ENCODE results near the gene PEAK1.
"Not testable (repeated sequence)": the region's sequence is repeated elsewhere in the genome, so short reads cannot be mapped to it uniquely, and the experiment has no call there.

Gene PEAK1

DNA sequence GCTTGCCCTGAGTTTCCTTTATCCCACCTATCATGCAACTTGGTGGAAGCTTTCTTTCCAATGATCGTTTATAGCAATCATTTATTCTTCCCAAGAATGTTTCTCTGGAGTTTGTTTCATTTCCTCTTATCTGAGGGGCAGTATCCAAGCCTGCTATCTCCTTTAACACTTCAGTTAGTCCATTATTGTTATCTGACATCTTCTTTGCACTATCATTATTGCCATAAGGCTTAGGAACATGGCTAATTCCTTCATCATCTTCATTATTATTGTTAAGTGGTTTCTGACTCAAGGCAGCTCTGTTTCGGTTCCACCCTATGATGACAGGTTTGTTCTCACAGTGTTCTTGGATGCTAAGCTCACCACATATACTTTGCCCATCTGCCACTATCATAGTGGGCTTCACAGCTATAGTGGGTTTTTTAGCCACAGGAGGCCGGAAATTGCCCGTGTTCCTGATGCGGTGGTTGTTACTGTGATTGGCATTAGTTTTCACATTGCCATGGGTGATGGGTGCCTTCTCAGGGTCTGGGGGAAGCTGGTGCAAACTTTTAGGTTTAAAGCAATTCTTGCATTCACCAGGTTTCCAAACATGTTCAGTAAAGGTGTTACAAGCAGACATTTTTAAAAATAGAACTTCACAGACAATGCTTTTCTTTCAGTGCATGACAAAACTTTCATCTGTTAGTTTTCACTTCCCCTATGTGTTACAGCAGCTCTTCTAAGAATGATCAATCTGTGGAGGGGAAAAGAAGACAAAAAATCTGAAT is 238.4 kb downstream of the PEAK1 start:
- DNase-seq (ENCODE audit: low read depth in 2 of 2), result peak in 1 of 2 donors; percentile 8

DNA sequence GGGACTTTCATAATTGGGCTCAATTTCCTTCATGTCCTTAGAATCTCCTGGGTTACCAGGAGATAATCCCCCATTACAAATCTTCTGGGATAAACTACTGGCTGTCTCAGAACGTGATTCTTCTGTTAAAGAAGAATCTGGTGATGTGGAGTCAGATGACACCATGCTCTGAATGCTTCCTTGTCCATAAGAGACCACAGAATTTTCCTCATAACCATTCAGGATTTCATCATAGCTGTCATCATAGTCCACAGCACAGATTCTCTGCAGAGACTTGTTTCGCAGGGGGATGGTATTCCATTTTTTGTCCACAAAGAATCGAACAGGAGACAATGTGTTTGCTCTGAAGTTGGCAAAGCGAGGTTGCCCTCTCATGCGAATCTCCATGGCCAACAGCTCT is 239.1 kb downstream of the PEAK1 start:
- no peak for DNase-seq (ENCODE audit: low read depth in 2 of 2)

DNA sequence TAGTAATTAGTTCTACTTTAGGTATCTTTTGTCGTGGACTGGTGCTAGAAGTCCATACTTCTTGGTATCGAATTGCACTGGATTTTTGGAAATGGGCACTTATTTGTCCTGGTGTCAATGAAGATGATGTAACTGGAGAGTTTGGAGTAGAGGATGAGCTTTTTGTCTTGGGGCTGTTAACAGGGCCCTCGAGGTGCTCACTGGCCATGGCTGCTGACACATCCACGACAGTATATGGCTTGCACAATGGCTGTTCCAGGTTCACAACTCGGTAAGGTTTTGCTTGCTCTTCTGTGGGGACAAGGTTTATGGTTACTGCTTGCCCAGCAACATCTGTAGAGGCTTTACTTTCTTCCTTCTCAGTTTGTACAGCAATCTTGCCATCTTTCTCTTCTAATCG is 239.6 kb downstream of the PEAK1 start:
- no peak for DNase-seq (ENCODE audit: low read depth in 2 of 2)

DNA sequence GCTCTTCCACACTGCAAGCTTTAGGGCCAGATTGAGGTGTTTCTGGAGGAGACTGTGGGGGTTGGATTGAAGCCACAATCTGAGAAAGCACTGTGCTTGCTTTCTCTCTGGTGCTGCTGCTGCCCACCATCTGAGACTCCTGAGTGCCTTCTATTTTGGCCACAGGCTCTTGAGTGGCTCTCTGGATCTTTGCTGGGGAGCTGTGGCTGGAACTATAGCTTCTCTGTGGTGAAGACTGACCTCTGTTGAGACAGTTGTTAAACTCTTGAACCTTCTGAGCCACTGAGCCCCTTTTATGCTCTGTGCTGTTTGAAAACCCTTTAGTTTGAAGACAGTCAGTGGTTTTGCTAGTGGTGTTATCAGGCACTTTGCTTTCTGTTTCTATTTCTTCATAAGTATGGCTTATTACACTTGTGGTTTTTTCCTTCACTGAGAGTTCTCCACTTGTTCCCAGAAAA is 240.3 kb downstream of the PEAK1 start:
- DNase-seq (ENCODE audit: low read depth in 2 of 2), result no peak

DNA sequence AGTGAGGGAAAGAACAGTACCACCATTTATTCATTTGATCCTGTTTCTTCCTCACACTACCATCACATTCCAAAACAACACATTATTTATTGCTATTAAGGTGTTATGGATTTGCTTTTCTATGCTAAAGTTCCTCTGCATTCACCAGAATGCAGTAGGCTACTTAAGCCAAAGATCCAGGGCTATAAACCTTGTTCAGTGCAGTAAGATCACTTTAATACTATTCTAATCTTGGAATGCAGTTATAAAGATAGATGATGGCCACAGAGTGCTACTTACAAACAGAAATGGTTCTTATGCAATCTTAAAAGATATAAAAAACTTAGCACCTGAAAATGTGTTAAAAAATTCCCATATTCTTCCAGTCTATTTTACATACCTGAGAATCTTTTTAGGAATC is 241.5 kb downstream of the PEAK1 start:
- no peak for DNase-seq (ENCODE audit: low read depth in 2 of 2)

DNA sequence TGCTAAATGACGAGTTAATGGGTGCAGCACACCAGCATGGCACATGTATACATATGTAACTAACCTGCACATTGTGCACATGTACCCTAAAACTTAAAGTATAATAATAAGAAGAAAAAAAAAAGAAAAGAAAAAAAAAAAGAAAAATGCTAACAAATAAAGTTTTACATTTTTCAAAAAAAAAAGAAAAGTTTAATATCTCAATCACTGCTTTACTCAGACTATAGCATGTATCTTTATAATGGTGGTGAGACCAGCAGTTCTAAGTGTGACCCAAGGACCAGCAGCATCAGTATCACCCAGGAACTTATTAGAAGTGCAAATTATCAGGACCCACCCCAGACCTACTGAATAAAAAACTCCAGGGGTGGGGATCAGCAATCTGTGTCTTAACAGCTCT is 243.8 kb downstream of the PEAK1 start:
- not testable (repeated sequence) for DNase-seq (ENCODE audit: low read depth in 2 of 2)

DNA sequence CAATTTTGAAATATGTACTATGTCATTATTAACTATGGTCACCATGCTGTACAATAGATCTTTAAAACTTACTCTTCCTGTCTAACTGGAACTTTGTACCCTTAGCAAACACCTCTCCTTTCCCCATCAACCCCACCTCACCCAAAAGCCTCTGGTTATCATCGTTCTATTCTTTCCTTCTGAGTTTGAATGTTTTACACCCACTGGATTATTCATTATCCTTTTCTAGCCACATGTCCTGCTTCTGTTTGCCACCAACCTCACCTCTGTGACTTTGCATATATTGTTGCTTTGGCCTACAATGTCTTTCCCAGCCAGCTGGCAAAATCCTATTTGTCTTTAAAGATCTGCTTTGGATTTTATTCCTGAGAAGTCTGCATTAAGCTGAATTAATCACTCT is 246.4 kb downstream of the PEAK1 start:
- DNase-seq (ENCODE audit: low read depth in 2 of 2), result no peak

DNA sequence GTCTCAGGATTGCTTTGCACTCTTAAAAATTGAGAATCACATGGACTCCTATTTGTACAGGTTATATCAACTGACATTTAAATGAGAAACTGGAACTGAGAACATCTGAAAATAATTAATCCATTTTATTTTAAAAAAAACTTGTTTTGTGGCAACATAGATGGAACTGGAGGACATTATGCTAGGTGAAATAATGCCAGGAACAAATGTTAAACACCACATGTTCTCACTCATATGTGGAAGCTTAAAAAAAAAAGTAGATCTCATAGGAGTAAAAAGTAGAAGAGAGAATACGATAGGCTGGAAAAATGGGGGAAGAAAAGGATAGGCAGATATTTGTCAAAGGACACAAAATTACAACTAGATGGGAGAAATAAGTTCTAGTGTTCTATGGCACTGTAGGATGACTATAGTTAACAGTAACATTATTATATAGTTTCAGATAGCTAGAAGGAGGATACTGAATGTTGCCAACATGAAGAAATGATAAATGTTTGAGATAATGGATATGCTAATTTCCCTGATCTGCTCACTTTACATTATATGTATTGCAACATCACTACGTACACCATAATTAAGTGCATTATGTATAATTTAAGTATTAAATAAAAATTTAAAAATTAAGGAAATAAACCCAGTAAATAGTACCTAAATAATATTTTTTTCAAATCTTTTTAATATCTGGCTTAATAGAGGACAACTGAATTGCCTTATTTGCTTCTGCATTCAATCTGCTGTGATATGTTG is 248.5 kb downstream of the PEAK1 start:
- DNase-seq (ENCODE audit: low read depth in 2 of 2), result no peak

DNA sequence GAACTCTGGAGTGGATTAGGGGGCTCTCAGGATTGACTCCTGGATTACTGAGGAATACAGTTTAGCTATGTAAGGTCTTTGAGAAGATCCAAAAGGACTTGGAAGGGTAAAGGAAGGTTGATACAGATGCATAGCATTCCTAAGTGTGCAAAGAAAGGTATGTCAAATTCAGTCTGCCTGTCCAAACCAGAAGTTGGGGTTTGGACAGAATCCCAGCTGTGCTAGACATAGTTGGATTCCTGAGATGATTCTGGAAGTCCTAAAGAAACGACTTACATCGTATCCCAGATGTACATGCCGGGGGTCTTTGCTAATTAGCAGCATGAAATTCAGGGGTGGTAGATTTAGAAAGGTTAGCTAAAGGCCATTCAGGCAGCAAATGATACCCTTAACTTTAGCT is 251.3 kb downstream of the PEAK1 start:
- no peak for DNase-seq (ENCODE audit: low read depth in 2 of 2)

DNA sequence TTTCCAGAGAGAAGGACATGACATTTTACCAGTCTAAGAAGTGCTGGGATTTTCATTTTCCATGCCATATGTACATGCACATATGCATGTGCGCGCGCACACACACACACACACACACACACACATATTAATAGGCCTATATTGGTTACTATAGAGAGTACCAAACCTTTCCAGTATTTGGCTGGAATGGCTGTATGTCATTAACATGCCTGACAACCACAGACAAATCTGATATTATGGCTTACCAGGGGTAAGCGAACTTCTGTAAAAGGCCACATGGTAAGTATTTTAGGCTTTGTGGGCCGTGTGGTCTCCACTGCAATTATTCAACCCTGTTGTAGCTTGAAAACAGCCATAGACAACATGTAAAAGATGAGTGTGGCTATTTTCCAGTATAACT is 251.8 kb downstream of the PEAK1 start:
- no peak for DNase-seq (ENCODE audit: low read depth in 2 of 2)

DNA sequence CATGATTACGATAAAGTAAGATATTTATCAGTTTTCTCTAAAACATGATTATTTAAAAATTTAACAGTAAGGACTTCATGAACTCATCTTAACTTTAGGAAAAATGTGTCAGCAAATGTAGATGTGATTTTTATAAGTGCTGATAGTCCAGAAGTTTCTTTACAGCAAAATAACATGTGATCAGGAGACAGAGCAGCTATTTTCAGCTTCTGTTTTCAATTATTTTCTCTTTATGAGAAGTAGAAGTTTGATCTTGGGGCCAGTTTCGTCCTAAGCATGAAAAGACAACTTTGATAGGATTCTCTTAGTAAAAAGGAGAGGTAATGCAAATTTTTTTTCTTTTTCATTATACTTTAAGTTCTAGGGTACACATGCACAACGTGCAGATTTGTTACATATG is 252.5 kb downstream of the PEAK1 start:
- no peak for DNase-seq (ENCODE audit: low read depth in 2 of 2)

DNA sequence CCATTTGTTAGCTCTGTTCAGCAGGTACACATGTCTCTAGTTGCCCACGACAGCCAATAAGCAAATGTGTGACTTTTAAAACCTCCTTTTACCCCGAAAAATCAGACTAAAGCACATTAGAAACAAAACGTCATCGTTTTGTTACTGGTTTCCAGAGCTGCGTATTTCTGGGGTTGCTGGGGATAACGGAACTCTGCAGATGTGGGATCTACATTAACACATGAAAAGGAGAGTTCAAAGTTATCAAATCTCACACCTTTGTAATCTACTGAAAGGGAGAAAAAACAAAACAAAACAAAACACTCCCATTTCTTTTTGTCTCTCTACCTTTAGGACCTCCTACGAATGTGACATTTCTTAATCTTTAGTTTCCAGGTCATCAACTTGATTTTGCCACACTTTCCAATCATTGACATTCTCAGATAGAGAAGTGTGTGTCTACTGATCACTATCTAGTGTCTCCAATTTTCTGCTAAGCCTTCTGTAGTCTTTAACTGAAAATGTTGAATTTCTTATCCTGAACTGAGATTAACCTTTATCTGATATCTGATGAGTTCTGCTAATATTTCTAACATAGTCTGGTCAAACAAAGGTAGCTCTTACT is 256.0 kb downstream of the PEAK1 start:
- no peak for DNase-seq (ENCODE audit: low read depth in 2 of 2)

DNA sequence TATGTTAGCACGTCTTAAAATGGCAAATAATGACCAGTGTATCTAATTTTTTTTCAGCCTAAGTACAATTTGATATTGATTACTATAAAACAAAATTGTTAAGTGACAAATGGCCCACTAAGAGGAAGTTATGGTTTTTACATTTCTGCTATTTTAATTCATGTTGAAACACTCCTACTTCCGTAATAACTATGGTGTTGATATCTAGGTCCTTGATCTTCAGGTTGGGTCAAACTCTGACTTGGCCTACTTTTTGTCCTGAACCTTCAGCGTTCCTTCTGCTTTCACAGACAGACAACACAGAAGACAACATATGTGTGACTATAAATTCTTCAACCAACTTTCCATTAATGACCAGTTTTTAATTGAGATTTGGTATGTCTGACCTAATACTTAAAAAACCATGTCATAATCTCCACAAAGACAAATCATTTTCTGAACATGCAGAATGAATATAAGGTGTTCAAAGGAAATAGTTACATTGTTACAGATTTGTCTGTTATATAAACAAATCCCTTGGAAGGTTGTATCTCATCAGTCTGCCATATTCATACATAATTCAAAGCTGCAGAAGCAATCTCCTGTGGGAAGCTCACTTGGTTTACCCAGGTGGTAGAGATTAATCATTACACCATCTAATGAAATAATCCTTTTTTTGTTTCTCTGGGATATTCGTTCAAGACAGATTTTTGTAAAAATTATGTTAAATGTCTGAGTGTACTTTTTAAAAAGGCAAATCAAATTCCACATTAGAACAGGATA is 256.9 kb downstream of the PEAK1 start:
- DNase-seq (ENCODE audit: low read depth in 2 of 2), result no peak

DNA sequence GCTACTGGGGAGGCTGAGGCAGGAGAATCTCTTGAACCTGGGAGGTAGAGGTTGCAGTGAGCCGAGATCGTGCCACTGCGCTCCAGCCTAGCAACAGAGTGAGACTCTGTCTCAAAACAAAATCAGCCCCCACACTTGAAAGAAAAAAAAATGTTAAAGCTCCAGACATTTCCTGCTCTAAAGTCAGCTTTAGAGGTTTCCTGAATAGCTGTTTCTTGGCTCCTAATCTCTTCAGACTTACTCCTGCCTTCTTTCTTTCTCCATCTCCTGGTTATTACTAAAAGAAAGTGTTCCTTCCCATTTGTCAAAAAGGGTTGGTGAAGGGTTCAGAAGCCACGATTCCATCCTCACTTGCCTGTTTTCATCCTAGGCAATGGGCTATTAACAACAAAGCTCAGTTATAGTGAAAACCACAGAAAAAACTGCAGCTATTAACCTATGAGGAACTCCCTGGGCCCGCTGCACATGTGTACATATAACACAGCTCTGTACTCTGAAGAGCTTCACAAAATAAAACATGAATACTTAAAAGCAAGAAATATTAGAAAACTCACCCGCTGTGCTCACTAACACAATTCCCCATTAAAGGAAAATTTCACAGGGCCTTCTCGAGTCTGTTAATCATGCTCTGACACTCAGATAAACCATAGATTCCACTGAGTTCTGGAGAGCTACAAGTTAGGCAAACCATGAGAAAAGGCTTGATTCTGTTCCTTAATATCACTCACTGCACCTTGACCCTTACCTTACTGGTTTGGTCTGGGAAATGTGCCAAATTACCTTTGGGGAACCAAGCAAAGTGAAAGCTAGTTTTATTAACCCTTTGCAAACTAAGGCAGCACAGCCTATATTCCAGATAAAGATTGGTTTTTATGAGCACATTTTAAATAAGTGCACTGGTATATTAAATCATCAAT is 259.1 kb downstream of the PEAK1 start:
- no peak for DNase-seq (ENCODE audit: low read depth in 2 of 2)

DNA sequence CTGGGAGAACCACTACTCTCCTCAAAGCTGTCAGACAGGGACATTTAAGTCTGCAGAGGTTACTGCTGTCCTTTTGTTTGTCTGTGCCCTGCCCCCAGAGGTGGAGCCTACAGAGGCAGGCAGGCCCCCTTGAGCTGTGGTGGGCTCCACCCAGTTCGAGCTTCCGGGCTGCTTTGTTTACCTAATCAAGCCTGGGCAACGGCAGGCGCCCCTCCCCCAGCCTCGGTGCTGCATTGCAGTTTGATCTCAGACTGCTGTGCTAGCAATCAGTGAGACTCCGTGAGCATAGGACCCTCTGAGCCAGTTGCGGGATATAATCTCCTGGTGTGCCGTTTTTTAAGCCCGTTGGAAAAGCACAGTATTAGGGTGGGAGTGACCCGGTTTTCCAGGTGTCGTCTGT is 263.9 kb downstream of the PEAK1 start:
- not testable (repeated sequence) for DNase-seq (ENCODE audit: low read depth in 2 of 2)

DNA sequence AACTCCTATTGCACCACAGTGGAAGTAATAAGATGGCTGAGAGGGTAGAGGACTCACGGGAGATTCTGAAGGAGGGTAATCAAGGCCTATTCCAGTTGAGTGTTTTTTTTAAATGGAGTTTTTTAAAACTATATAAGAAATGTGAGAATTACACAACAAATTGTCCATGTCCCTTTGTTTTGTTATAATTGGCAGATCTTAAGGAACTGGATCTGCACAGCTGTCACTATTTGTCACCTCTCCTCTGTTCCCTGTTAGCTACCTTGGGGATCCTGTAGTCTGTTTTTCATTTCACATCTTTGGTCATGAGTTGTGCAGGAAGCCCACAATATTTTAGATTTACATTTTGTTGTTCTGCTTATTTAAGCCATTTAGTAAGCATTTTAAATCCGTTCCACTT is 271.7 kb downstream of the PEAK1 start:
- DNase-seq (ENCODE audit: low read depth in 2 of 2), result no peak

DNA sequence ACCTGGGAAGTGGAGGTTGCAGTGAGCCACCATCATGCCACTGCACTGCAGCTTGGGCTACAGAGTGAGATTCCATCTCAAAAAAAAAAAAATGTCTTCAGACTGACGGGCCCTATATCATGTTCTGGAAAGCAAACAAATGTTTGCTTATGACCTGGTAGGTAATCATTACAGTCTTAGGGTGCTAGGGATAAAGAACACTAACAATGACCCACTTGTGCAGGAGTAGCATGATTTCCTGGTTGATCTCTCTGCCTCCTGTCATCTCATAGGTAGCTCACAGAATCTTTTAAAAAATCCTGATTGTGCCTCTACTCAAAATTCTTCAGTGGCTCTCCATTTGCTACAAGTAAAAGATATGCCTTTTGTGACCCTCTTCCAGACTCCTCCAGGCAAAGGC is 274.5 kb downstream of the PEAK1 start:
- no peak for DNase-seq (ENCODE audit: low read depth in 2 of 2)

DNA sequence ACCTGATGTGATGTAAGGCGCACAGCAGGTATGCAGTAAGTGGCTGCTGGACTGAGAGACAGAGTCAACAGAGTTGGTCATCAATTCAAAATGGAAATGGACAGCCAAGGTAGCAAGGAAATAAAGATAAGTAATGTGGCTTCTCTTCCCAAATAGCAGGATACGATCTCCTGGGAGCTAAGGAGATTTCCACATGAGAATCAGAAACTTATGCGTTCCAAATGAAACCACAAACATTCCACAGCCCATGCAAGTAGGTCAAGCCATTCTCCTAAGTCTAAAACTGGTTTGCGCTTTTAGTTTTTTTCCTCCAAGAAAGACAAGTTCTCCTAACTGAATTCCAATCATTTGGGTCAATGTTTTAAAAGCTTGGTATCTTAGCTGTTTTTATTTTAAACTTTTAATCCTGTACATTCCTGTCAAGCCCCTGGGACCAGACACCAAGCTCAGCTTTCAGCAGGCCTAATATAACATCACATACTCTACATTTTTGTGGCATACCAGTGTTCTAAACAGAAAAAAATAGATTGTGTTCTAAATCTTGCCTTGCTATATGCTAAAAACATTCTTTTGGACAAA is 275.3 kb downstream of the PEAK1 start:
- no peak for DNase-seq (ENCODE audit: low read depth in 2 of 2)

DNA sequence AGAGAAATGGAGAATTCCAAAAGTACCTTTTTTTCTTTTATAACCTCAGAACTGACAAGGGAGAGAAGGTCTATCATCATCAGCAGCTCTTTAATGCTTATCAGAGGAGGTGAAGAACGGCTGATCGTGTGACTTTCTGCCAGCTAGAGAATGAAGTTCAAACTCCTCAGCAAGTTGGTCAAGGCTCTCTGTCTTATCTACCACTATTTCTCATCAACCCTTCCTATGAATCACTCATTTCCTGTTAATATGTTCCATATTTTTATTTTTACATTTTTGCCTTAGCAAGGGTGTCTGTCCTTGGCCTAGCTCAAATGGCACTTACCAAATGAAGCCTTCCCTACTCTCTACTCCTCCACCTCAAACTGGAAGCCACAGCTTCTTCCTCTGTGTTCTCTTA is 275.9 kb downstream of the PEAK1 start:
- no peak for DNase-seq (ENCODE audit: low read depth in 2 of 2)

DNA sequence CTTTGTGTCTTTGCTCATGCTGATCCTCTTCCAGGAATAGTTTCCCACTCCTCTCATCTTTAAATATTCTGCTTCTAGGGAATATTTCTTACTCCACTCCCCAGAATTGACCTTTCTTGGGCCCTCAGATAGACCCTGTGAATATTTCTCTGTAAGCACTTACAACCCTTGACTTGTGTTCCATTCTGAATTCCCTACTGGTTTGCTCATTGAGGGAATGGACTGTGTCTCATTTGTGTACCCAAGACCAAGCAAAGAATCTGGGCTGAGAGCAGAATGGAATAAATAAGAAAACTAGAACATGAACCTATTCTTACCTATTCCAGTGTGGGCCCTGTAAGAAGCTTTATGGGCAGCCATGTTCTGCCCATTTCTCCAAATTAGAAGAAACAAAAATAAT is 276.3 kb downstream of the PEAK1 start:
- no peak for DNase-seq (ENCODE audit: low read depth in 2 of 2)

DNA sequence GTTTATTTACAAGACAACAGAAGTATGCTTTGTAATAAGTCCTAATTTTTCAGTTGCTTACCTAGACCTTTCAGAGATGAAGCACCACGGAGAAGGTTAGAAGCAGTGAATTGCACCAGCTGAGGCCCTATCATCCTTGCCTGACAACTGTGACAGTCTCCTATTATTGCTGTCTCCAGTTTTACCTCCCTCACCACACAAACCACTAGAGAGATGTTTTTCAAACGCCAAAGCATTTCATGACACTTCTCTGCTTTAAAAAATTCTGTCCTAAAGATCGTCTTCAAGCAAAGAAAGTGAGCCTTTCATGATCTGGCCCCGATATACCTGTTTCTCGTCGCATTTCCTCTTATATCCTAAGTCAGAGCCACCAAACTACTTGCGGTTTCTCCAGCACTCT is 276.7 kb downstream of the PEAK1 start:
- no peak for DNase-seq (ENCODE audit: low read depth in 2 of 2)
